IPS DF 6.9 (cell line): ENCODE measurements around the gene KIAA1671.

Source experiments
- DNase-seq: peaks from one replicate; pipeline ENCODE4 v3.0.0-alpha.2; 2013; ENCODE audit warnings: low read depth, low spot score
- H3K27ac ChIP-seq: one replicate; pipeline ENCODE4 v1.5.1; 2013; ENCODE audit warnings: low read length, control low read depth
- H3K27me3 ChIP-seq: 2 replicates; pipeline ENCODE4 v1.6.1; 2013; ENCODE audit warnings: mild to moderate bottlenecking, low read length; ENCODE audit not compliant: control insufficient read depth, insufficient read depth
- H3K36me3 ChIP-seq: 2 replicates; pipeline ENCODE4 v1.6.1; 2013; ENCODE audit warnings: low read length; ENCODE audit not compliant: control insufficient read depth, insufficient read depth
- H3K4me1 ChIP-seq: 2 replicates; pipeline ENCODE4 v1.6.1; 2013; ENCODE audit warnings: low read length; ENCODE audit not compliant: control insufficient read depth, insufficient read depth
- H3K4me3 ChIP-seq: 2 replicates; pipeline ENCODE4 v1.5.1; 2013; ENCODE audit warnings: mild to moderate bottlenecking, low read length
- H3K9me3 ChIP-seq: 2 replicates; pipeline ENCODE4 v1.6.1; 2013; ENCODE audit warnings: low read length, inconsistent platforms; ENCODE audit not compliant: control insufficient read depth, insufficient read depth
- WGBS: extraction: QIAGEN DNeasy Blood & Tissue Kit; methylation state at CpG from one replicate; pipeline ENCODE4 v1.1.7; 2013; ENCODE audit warnings: mixed read lengths, missing lambda C conversion rate; ENCODE audit not compliant: insufficient read length, insufficient coverage; 5-methylcytosine and 5-hydroxymethylcytosine counted together

Gene KIAA1671

GRCh38 chr22:25113316-25113721 lies 160.8 kb downstream of the KIAA1671 start:
- Histone ChIP-seq H3K36me3 (no peaks in the 10 kb centered on the region), H3K9me3 (no peaks in the 10 kb centered on the region), H3K27ac (no peak overlapping the region), H3K27me3 (no peaks in the 10 kb centered on the region), H3K4me3 (no peak overlapping the region), H3K4me1 (peaks cover 4% of the 10 kb centered on the region)
- no CpG with 5 or more reads among the region's 7 CpGs for WGBS
- DNase-seq = no peak

GRCh38 chr22:25114369-25115362 lies 162.2 kb downstream of the KIAA1671 start:
- no peaks in the 10 kb centered on the region for H3K36me3 ChIP-seq
- H3K9me3 ChIP-seq = no peaks in the 10 kb centered on the region
- H3K4me3 ChIP-seq = no peak overlapping the region
- no CpG with 5 or more reads among the region's 17 CpGs for WGBS
- H3K4me1 ChIP-seq = peaks cover 4% of the 10 kb centered on the region
- no peaks in the 10 kb centered on the region for H3K27me3 ChIP-seq
- H3K27ac ChIP-seq = no peak overlapping the region
- no peak for DNase-seq

- WGBS = no CpG with 5 or more reads among the region's 2 CpGs
- H3K4me1 ChIP-seq = 0 out of 2 replicates have a peak, but pooled peaks cover 3% of the 10 kb centered on the region
- no peaks in the 10 kb centered on the region for H3K27me3 ChIP-seq
- no peaks in the 10 kb centered on the region for H3K9me3 ChIP-seq
- no peak overlapping the region for H3K4me3 ChIP-seq
- H3K36me3 ChIP-seq = no peaks in the 10 kb centered on the region
- no peak overlapping the region for H3K27ac ChIP-seq
- DNase-seq = no peak
These were observed 167.1 kb downstream of the KIAA1671 start for GRCh38 chr22:25119609-25120008.

- Histone ChIP-seq H3K36me3 (no peaks in the 10 kb centered on the region), H3K9me3 (no peaks in the 10 kb centered on the region), H3K4me1 (0 out of 2 replicates have a peak, but pooled peaks cover 3% of the 10 kb centered on the region), H3K4me3 (no peak overlapping the region), H3K27ac (no peak overlapping the region), H3K27me3 (no peaks in the 10 kb centered on the region)
- WGBS = no CpG with 5 or more reads among the region's 3 CpGs
- no peak for DNase-seq
These were observed 167.6 kb downstream of the KIAA1671 start for GRCh38 chr22:25120093-25120561.

GRCh38 chr22:25120761-25121212 lies 168.3 kb downstream of the KIAA1671 start:
- 0 out of 2 replicates have a peak, but pooled peaks cover 3% of the 10 kb centered on the region for H3K4me1 ChIP-seq
- no peaks in the 10 kb centered on the region for H3K36me3 ChIP-seq
- no peak overlapping the region for H3K27ac ChIP-seq
- no peak for DNase-seq
- H3K4me3 ChIP-seq = no peak overlapping the region
- no peaks in the 10 kb centered on the region for H3K27me3 ChIP-seq
- no CpG with 5 or more reads among the region's 12 CpGs for WGBS
- no peaks in the 10 kb centered on the region for H3K9me3 ChIP-seq

- no peaks in the 10 kb centered on the region for H3K9me3 ChIP-seq
- no peak overlapping the region for H3K27ac ChIP-seq
- WGBS = no CpG with 5 or more reads among the region's 14 CpGs
- H3K4me3 ChIP-seq = no peak overlapping the region
- no peaks in the 10 kb centered on the region for H3K36me3 ChIP-seq
- DNase-seq = no peak
- no peaks in the 10 kb centered on the region for H3K27me3 ChIP-seq
- peaks cover 3% of the 10 kb centered on the region; the same call in 1 of the 2 replicates for H3K4me1 ChIP-seq
These were observed 169.7 kb downstream of the KIAA1671 start for GRCh38 chr22:25122136-25122764.

- Histone ChIP-seq H3K4me3 (no peak overlapping the region), H3K27ac (no peak overlapping the region), H3K27me3 (no peaks in the 10 kb centered on the region), H3K4me1 (peaks cover 3% of the 10 kb centered on the region; the same call in 1 of the 2 replicates), H3K9me3 (no peaks in the 10 kb centered on the region), H3K36me3 (no peaks in the 10 kb centered on the region)
- no peak for DNase-seq
- WGBS = no CpG with 5 or more reads among the region's 3 CpGs
These were observed 171.2 kb downstream of the KIAA1671 start for GRCh38 chr22:25123677-25124076.

- no peak for DNase-seq
- WGBS = no CpG with 5 or more reads among the region's 9 CpGs
These were observed 173.3 kb downstream of the KIAA1671 start for GRCh38 chr22:25125693-25126357.

GRCh38 chr22:25126510-25126909 lies 174.0 kb downstream of the KIAA1671 start:
- Histone ChIP-seq H3K27ac (no peak overlapping the region), H3K4me1 (no peaks in the 10 kb centered on the region; the same call in 1 of the 2 replicates), H3K27me3 (no peaks in the 10 kb centered on the region), H3K4me3 (no peak overlapping the region), H3K36me3 (no peaks in the 10 kb centered on the region), H3K9me3 (no peaks in the 10 kb centered on the region)
- no peak for DNase-seq
- WGBS = no CpG with 5 or more reads among the region's 1 CpG

More at GRCh38 chr22:25125693-25126357, 173.3 kb downstream of the KIAA1671 start:
- Histone ChIP-seq H3K27ac (no peak overlapping the region), H3K36me3 (no peaks in the 10 kb centered on the region), H3K4me3 (no peak overlapping the region), H3K27me3 (no peaks in the 10 kb centered on the region), H3K9me3 (no peaks in the 10 kb centered on the region), H3K4me1 (no peaks in the 10 kb centered on the region; the same call in 1 of the 2 replicates)

- Histone ChIP-seq H3K27me3 (no peaks in the 10 kb centered on the region), H3K27ac (no peak overlapping the region), H3K4me3 (no peak overlapping the region), H3K4me1 (no peaks in the 10 kb centered on the region; the same call in 1 of the 2 replicates), H3K36me3 (no peaks in the 10 kb centered on the region), H3K9me3 (no peaks in the 10 kb centered on the region)
- DNase-seq = no peak
- WGBS = no CpG with 5 or more reads among the region's 6 CpGs
These were observed 174.8 kb downstream of the KIAA1671 start for GRCh38 chr22:25127318-25127717.
